ENCODE results near the gene MDP1. TPM values are rescaled to one million over a fixed set of nuclear protein-coding genes. Genes with fewer than 3 reads are reported as not detected.
A peak's percentile ranks its signal among the peaks of the same experiment; 100 is the strongest.
"Not testable (repeated sequence)": the region's sequence is repeated elsewhere in the genome, so short reads cannot be mapped to it uniquely, and the experiment has no call there.

Gene MDP1
- total RNA-seq, 1 donor from 2014 or later = 21.1 TPM

GRCh38 chr14:24247422-24247821 is 31.6 kb upstream of the MDP1 start:
- FAIRE-seq = no peak

GRCh38 chr14:24246765-24247212 is 30.9 kb upstream of the MDP1 start:
- no peak overlapping the region for H3K4me3 ChIP-seq (ENCODE audit: low read depth, low read length)
- DNase-seq (ENCODE audit: low read depth) (no peak), FAIRE-seq (no peak)
- no peak for TF ChIP-seq CTCF (IDR thresholded peaks at IDR 0.05; ENCODE audit: insufficient read depth, low read length, severe bottlenecking)
- no peaks in the 10 kb centered on the region for H3K27me3 ChIP-seq (ENCODE audit: control insufficient read depth, insufficient read depth, low read length)
- peaks cover 5% of the 10 kb centered on the region for H3K36me3 ChIP-seq (ENCODE audit: control insufficient read depth, insufficient read depth, low read length)

More at GRCh38 chr14:24247422-24247821, 31.6 kb upstream of the MDP1 start:
- peaks cover 8% of the 10 kb centered on the region for H3K36me3 ChIP-seq (ENCODE audit: control insufficient read depth, insufficient read depth, low read length)
- no peak for DNase-seq (ENCODE audit: low read depth)
- H3K4me3 ChIP-seq (ENCODE audit: low read depth, low read length) = no peak overlapping the region
- no peak for TF ChIP-seq CTCF (IDR thresholded peaks at IDR 0.05; ENCODE audit: insufficient read depth, low read length, severe bottlenecking)
- H3K27me3 ChIP-seq (ENCODE audit: control insufficient read depth, insufficient read depth, low read length) = no peaks in the 10 kb centered on the region

- H3K27me3 ChIP-seq (ENCODE audit: control insufficient read depth, insufficient read depth, low read length); H3K4me3 ChIP-seq (ENCODE audit: low read depth, low read length); FAIRE-seq; DNase-seq (ENCODE audit: low read depth): not testable (repeated sequence)
- H3K36me3 ChIP-seq (ENCODE audit: control insufficient read depth, insufficient read depth, low read length) = peaks cover 11% of the 10 kb centered on the region
These were observed 29.5 kb upstream of the MDP1 start for GRCh38 chr14:24245350-24245749.

GRCh38 chr14:24243336-24243836 is 27.5 kb upstream of the MDP1 start:
- peak; percentile 19 for DNase-seq (ENCODE audit: low read depth)
- FAIRE-seq = no peak
- no peaks in the 10 kb centered on the region for H3K27me3 ChIP-seq (ENCODE audit: control insufficient read depth, insufficient read depth, low read length)
- TF ChIP-seq CTCF (IDR thresholded peaks at IDR 0.05; ENCODE audit: insufficient read depth, low read length, severe bottlenecking) = no peak
- H3K4me3 ChIP-seq (ENCODE audit: low read depth, low read length) = peak overlapping the region; percentile 81
- peaks cover 12% of the 10 kb centered on the region for H3K36me3 ChIP-seq (ENCODE audit: control insufficient read depth, insufficient read depth, low read length)

GRCh38 chr14:24241829-24242443 is 26.1 kb upstream of the MDP1 start:
- Histone ChIP-seq H3K27me3 (ENCODE audit: control insufficient read depth, insufficient read depth, low read length) (no peaks in the 10 kb centered on the region), H3K36me3 (ENCODE audit: control insufficient read depth, insufficient read depth, low read length) (peaks cover 17% of the 10 kb centered on the region), H3K4me3 (ENCODE audit: low read depth, low read length) (peak overlapping the region; percentile 81)
- TF ChIP-seq CTCF (IDR thresholded peaks at IDR 0.05; ENCODE audit: insufficient read depth, low read length, severe bottlenecking) = peak; percentile 66
- FAIRE-seq (no peak), DNase-seq (ENCODE audit: low read depth) (peak; percentile 82)

- no peak for TF ChIP-seq CTCF (IDR thresholded peaks at IDR 0.05; ENCODE audit: insufficient read depth, low read length, severe bottlenecking)
- Histone ChIP-seq H3K4me3 (ENCODE audit: low read depth, low read length) (peak overlapping the region; percentile 15), H3K36me3 (ENCODE audit: control insufficient read depth, insufficient read depth, low read length) (peaks cover 23% of the 10 kb centered on the region), H3K27me3 (ENCODE audit: control insufficient read depth, insufficient read depth, low read length) (no peaks in the 10 kb centered on the region)
- FAIRE-seq (no peak), DNase-seq (ENCODE audit: low read depth) (no peak)
These were observed 24.4 kb upstream of the MDP1 start for GRCh38 chr14:24240110-24240918.
